ENCODE results near the gene ZSCAN9. TPM values are rescaled to one million over a fixed set of nuclear protein-coding genes. Genes with fewer than 3 reads are reported as not detected.

ZSCAN9 gene
- total and polyA plus RNA-seq, 2 of the 8 experiments (the other 6 are each of a cell fraction or from before 2014, with no cell fraction given), result 10.8 to 13.6 TPM

GRCh38 chr6:28250747-28251146 lies 25.7 kb downstream of the ZSCAN9 start:
- no peak overlapping the region for H3K23ac ChIP-seq (ENCODE audit: insufficient read length)
- peak overlapping the region; percentile 15 to 94 (median 80); a peak in 5 of 8 replicates for H3K4me3 ChIP-seq (ENCODE audit: extremely low read depth in 1 of 4, insufficient read depth in 2 of 4, low read depth in 3 of 4, low read length in 4 of 4)
- H3K18ac ChIP-seq (ENCODE audit: extremely low read depth, low read length), result no peak overlapping the region
- H2BK20ac ChIP-seq (ENCODE audit: low read length), result no peak overlapping the region
- H3K9me3 ChIP-seq (ENCODE audit: insufficient read depth in 2 of 2, low read depth in 1 of 2, low read length in 1 of 2), result no peaks in the 10 kb centered on the region
- no peak overlapping the region for H2AFZ ChIP-seq (ENCODE audit: low read length)
- H3K4me2 ChIP-seq (ENCODE audit: insufficient read depth in 1 of 2, low read depth in 2 of 2, low read length in 2 of 2), result peak overlapping the region; percentile 51 to 93
- CTCF ChIA-PET (ENCODE audit: partially characterized antibody), result interaction anchor here (1.7 to 2.4 kb wide), 2 partner anchors 104 to 133 kb away, joined by 6 to 8 read pairs; no protein-coding TSS in a partner anchor
- no peaks in the 10 kb centered on the region for H4K20me1 ChIP-seq (replicated peaks in 1 of 2; ENCODE audit: control insufficient read depth in 1 of 2, insufficient read depth in 2 of 2, low read length in 2 of 2)
- H3K4me1 ChIP-seq (replicated peaks in 1 of 4; ENCODE audit: control insufficient read depth in 3 of 4, insufficient read depth in 4 of 4, low read length in 3 of 4), result peaks cover 0 to 6% (median 4%) of the 10 kb centered on the region in 4 experiments; a peak in 4 of 7 replicates
- no peak for DNase-seq (ENCODE audit: low read depth in 1 of 2, low spot score in 2 of 2)
- H2BK12ac ChIP-seq (ENCODE audit: low read depth, low read length), result no peak overlapping the region
- H2BK5ac ChIP-seq (ENCODE audit: low read depth, low read length), result no peak overlapping the region
- H3K36me3 ChIP-seq (ENCODE audit: control insufficient read depth in 2 of 4, insufficient read depth in 4 of 4, low read length in 3 of 4), result peaks cover 0 to 19% (median 7%) of the 10 kb centered on the region in 4 experiments; a peak in 6 of 8 replicates
- no peaks in the 10 kb centered on the region for H3K27me3 ChIP-seq (replicated peaks in 1 of 4; ENCODE audit: control insufficient read depth in 3 of 4, extremely low read depth in 1 of 4, insufficient read depth in 3 of 4, low read length in 3 of 4)
- no peak overlapping the region for H4K5ac ChIP-seq (ENCODE audit: insufficient read length, low read depth, low read length)
- 87% methylated on average over 2 of the region's 2 CpGs; no CpG with 5 or more reads in 1 of the 2 experiments for WGBS, 2 experiments (ENCODE audit: extremely low coverage in 1 of 2, insufficient coverage in 1 of 2, insufficient read length in 1 of 2, insufficient replicate concordance in 2 of 2, low coverage in 1 of 2, low lambda C conversion rate in 2 of 2, missing lambda C conversion rate in 1 of 2)
- H3K9ac ChIP-seq (replicated peaks in 1 of 4; ENCODE audit: extremely low read depth in 1 of 4, low read depth in 3 of 4, low read length in 3 of 4), result peak overlapping the region in 1 of 4 experiments; percentile 56; a peak in 2 of 7 replicates
- no peak overlapping the region for H4K91ac ChIP-seq (replicated peaks; ENCODE audit: insufficient read length, low read length)
- H3K14ac ChIP-seq (ENCODE audit: insufficient read length), result no peak overlapping the region
- POLR2A ChIA-PET (ENCODE audit: partially characterized antibody), result interaction anchor here (0.8 to 4.2 kb wide), 4 partner anchors 10 to 109 kb away, joined by 3 to 31 read pairs (median 4); partner anchors contain the start of genes ZKSCAN8 and ZSCAN26
- peaks cover 3 to 11% of the 10 kb centered on the region in 2 experiments; a peak in 3 of 4 replicates for H3K79me2 ChIP-seq (ENCODE audit: control insufficient read depth in 1 of 2, insufficient read depth in 2 of 2, low read length in 2 of 2)
- no peaks in the 10 kb centered on the region; the same call in 1 of the 2 replicates for H3K23me2 ChIP-seq (ENCODE audit: low read depth, low read length)
- no peak overlapping the region for H3K27ac ChIP-seq (ENCODE audit: low read depth, low read length)
- H3K4ac ChIP-seq (replicated peaks; ENCODE audit: insufficient read length, low read depth, low read length), result no peak overlapping the region
- peaks cover 3% of the 10 kb centered on the region; the same call in 1 of the 2 replicates for H3K79me1 ChIP-seq (ENCODE audit: low read depth, low read length)
- no peak overlapping the region for H4K8ac ChIP-seq (ENCODE audit: extremely low read depth, insufficient read depth, low read length)
- H2BK15ac ChIP-seq (ENCODE audit: low read length), result no peak overlapping the region
- no peak overlapping the region for H3K56ac ChIP-seq (replicated peaks; ENCODE audit: insufficient read length, low read depth, low read length)
- H2AK5ac ChIP-seq (ENCODE audit: low read depth, low read length), result no peak overlapping the region
- no peak for FAIRE-seq
- H2BK120ac ChIP-seq (replicated peaks; ENCODE audit: low read depth, low read length), result no peak overlapping the region
- TF ChIP-seq TCF12 (IDR thresholded peaks at IDR 0.05; ENCODE audit: low read depth, low read length), result no peak
- TF ChIP-seq RNF2 (IDR thresholded peaks at IDR 0.05; ENCODE audit: borderline replicate concordance, low read depth, low read length, missing control alignments, poor library complexity, severe bottlenecking), result no peak
- no peak for TF ChIP-seq CTCF (IDR thresholded peaks at IDR 0.05; ENCODE audit: control extremely low read depth in 1 of 3, insufficient read depth in 1 of 3, low read depth in 1 of 3, low read length in 3 of 3)
- no peak for TF ChIP-seq EGR1 (IDR thresholded peaks at IDR 0.05; ENCODE audit: borderline replicate concordance, low read depth, low read length)
- no peak for TF ChIP-seq JUN (IDR thresholded peaks at IDR 0.05; ENCODE audit: low read depth, low read length)
- no peak for TF ChIP-seq POLR2A (IDR thresholded peaks at IDR 0.05; ENCODE audit: control extremely low read depth in 1 of 2, low read depth in 2 of 2, low read length in 2 of 2)
- no peak for TF ChIP-seq CHD1 (IDR thresholded peaks at IDR 0.05; ENCODE audit: low read depth, low read length)
- TF ChIP-seq HDAC6 (IDR thresholded peaks at IDR 0.05; ENCODE audit: low read depth, low read length), result no peak
- no peak for TF ChIP-seq NANOG (IDR thresholded peaks at IDR 0.05; ENCODE audit: insufficient read depth, low read depth, low read length, poor library complexity, severe bottlenecking)
- no peak for TF ChIP-seq SP1 (IDR thresholded peaks at IDR 0.05; ENCODE audit: low read depth, low read length)
- TF ChIP-seq SAP30 (IDR thresholded peaks at IDR 0.05; ENCODE audit: insufficient read depth, insufficient replicate concordance, low read length), result no peak

All from H1 (cell line).